ENCODE measurements around the gene GBP1. TPM values are rescaled to one million over a fixed set of nuclear protein-coding genes. Genes with fewer than 3 reads are reported as not detected.
"Not testable (repeated sequence)": the region's sequence is repeated elsewhere in the genome, so short reads cannot be mapped to it uniquely, and the experiment has no call there.

GBP1 gene
- total RNA-seq, 1 donor from 2014 or later: 17.4 TPM

DNA sequence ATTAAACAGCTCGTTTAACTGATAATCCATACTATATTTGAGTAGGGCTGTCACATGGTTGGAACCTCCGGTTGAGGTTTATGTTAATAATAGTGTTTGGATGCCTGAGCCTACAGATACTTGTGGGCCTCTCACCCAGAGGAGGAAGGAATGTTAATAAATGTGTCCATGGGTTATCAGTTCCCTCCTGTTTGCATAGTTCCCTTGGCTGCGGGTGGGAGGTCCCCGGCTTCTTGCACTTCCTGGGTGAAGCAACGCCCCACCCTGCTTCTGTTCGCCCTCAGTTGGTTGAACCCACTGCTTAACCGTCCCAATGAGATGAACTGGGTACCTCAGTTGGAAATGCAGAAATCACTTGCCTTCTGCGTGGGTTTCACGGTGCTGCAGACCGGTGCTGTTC is 23.6 kb upstream of the GBP1 start:
- H3K4me1 ChIP-seq: no peaks in the 10 kb centered on the region
- no peak for TF ChIP-seq POLR2AphosphoS5 (IDR thresholded peaks at IDR 0.05; ENCODE audit: insufficient read depth in 1 of 2, low read depth in 1 of 2)
- TF ChIP-seq POLR2A (IDR thresholded peaks at IDR 0.05): no peak
- TF ChIP-seq, protein P1, sequence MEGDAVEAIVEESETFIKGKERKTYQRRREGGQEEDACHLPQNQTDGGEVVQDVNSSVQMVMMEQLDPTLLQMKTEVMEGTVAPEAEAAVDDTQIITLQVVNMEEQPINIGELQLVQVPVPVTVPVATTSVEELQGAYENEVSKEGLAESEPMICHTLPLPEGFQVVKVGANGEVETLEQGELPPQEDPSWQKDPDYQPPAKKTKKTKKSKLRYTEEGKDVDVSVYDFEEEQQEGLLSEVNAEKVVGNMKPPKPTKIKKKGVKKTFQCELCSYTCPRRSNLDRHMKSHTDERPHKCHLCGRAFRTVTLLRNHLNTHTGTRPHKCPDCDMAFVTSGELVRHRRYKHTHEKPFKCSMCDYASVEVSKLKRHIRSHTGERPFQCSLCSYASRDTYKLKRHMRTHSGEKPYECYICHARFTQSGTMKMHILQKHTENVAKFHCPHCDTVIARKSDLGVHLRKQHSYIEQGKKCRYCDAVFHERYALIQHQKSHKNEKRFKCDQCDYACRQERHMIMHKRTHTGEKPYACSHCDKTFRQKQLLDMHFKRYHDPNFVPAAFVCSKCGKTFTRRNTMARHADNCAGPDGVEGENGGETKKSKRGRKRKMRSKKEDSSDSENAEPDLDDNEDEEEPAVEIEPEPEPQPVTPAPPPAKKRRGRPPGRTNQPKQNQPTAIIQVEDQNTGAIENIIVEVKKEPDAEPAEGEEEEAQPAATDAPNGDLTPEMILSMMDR (IDR thresholded peaks at IDR 0.05): no peak
- no peaks in the 10 kb centered on the region for H3K36me3 ChIP-seq
- H3K27ac ChIP-seq: no peak overlapping the region
- H3K4me3 ChIP-seq: no peak overlapping the region
- no peaks in the 10 kb centered on the region for H3K27me3 ChIP-seq
- no peak for DNase-seq (ENCODE audit: extremely low spot score in 2 of 2)
- intact Hi-C loops (cut with DNase I): no loop called here
- no peaks in the 10 kb centered on the region for H3K9me3 ChIP-seq

DNA sequence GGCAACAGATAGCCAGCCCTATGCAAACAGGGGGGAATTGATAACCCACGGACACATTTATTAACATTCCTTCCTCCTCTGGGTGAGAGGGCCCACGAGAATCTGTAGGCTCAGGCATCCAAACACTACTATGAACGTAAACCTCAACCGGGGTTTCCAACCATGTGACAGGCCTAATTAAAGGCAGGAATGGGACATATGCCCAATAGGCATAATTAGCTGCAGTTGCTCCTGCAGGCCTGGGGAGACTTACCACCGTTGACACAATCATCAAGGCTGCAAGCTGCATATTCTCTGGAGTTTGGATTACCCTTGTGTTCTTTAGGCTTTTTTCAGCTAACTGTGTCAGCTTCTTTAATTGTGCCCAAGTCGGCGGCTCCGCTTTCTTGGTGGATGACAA is 22.2 kb upstream of the GBP1 start:
- Histone ChIP-seq H3K36me3 (no peaks in the 10 kb centered on the region), H3K27me3 (no peaks in the 10 kb centered on the region), H3K9me3 (no peaks in the 10 kb centered on the region), H3K4me3 (no peak overlapping the region), H3K4me1 (no peaks in the 10 kb centered on the region), H3K27ac (no peak overlapping the region)
- no peak for DNase-seq (ENCODE audit: extremely low spot score in 2 of 2)
- no peak for TF ChIP-seq POLR2AphosphoS5 (IDR thresholded peaks at IDR 0.05; ENCODE audit: insufficient read depth in 1 of 2, low read depth in 1 of 2)
- no peak for TF ChIP-seq POLR2A (IDR thresholded peaks at IDR 0.05)
- TF ChIP-seq, protein P1 (IDR thresholded peaks at IDR 0.05): no peak
- intact Hi-C loops (cut with DNase I): no loop called here

DNA sequence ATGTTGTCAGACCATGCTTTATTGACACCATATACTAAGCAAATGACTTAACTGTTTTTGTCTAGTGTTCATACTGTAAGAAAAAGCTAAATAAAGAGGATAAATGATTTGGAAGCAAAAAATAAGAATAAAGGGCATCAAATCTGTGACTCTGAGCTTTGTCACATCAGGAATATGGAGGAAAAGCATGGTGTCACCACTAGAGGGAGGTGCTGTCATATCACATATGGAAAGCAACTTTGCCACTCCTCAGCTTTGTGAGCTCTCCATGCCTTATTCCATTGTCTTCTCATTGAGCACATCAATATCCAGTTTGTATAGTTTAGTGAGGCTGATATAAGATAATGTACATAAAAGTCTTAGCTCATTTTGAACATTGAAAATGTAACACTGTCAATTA is 20.8 kb upstream of the GBP1 start:
- Histone ChIP-seq H3K4me1 (no peaks in the 10 kb centered on the region), H3K9me3 (no peaks in the 10 kb centered on the region), H3K27me3 (no peaks in the 10 kb centered on the region), H3K27ac (no peak overlapping the region), H3K4me3 (no peak overlapping the region), H3K36me3 (no peaks in the 10 kb centered on the region)
- intact Hi-C loops (cut with DNase I): no loop called here
- TF ChIP-seq, protein P1 (IDR thresholded peaks at IDR 0.05): peak; percentile 33 to 67 (median 66)
- no peak for TF ChIP-seq POLR2AphosphoS5 (IDR thresholded peaks at IDR 0.05; ENCODE audit: insufficient read depth in 1 of 2, low read depth in 1 of 2)
- no peak for DNase-seq (ENCODE audit: extremely low spot score in 2 of 2)

DNA sequence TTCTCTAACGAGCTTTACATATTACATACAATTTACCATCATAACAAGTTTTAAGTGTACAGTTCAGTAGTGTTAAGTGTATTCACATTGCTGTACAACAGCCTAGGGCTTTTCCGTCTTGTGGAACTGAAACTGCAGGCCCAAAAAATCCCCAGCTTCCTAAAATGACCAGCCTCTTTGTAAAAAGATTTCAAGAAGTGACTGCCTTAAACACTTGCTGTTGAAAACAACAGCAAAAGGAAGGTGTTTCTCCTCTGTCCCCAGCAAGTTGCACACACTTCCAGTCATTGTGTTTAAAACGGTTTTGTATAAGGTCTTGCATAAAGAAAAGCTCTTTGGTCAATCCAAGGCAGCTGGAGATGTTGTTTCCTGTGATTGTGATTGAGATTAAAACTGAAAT is 16.0 kb upstream of the GBP1 start:
- H3K27me3 ChIP-seq: no peaks in the 10 kb centered on the region
- H3K27ac ChIP-seq: no peak overlapping the region
- no peak overlapping the region for H3K4me3 ChIP-seq
- H3K9me3 ChIP-seq: no peaks in the 10 kb centered on the region
- H3K36me3 ChIP-seq: no peaks in the 10 kb centered on the region
- H3K4me1 ChIP-seq: no peaks in the 10 kb centered on the region
- DNase-seq (ENCODE audit: extremely low spot score in 2 of 2): no peak
- TF ChIP-seq POLR2A (IDR thresholded peaks at IDR 0.05) (no peak), POLR2AphosphoS5 (IDR thresholded peaks at IDR 0.05; ENCODE audit: insufficient read depth in 1 of 2, low read depth in 1 of 2) (no peak)
- TF ChIP-seq, protein P1 (IDR thresholded peaks at IDR 0.05): no peak
- intact Hi-C loops (cut with DNase I): no loop called here

DNA sequence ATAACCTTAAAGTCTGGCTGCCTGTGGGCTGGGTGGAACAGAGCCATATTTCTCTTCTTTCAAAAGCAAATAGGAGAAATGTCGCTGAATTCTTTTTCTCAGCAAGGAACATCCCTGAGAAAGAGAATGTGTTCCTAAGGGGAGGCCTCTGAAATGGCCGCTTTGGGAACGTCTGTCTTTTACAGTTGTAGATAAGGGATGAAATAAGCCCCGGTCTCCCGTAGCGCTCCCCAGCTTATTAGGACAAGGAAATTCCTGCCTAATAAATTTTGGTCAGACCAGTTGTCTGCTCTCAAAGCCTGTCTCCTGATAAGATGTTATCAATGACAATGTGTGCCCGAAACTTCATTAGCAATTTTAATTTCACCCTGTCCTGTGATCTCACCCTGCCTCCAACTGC is 15.1 kb upstream of the GBP1 start:
- H3K27ac ChIP-seq; intact Hi-C loops (cut with DNase I); H3K4me3 ChIP-seq; H3K4me1 ChIP-seq; H3K9me3 ChIP-seq; H3K27me3 ChIP-seq; DNase-seq (ENCODE audit: extremely low spot score in 2 of 2); H3K36me3 ChIP-seq: not testable (repeated sequence)

DNA sequence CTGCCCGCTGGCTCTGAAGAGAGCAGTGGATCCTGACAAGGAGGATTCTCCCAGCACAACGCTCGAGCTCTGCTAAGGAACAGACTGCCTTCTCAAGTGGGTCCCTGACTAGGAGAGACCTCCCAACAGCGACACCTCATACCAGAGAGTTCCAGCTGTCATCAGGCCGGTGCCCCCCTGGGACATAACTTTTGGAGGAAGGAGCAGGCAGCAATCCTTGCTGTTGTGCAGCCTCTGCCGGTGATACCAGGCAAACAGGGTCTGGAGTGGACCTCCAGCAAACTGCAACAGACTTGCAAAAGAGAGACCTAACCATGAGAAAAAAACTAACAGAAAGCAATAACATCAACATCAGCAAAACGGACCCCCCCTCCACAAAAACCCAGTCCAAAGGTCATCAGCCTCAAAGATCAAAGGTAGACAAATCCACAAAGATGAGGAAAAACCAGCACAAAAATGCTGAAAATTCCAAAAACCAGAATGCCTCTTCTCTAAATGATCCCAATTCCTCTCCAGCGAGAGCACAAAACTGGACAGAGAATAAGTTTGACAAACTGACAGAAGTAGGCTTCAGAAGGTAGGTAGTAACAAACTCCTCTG is 7.6 kb upstream of the GBP1 start:
- H3K9me3 ChIP-seq; H3K4me3 ChIP-seq; H3K36me3 ChIP-seq; H3K27ac ChIP-seq; intact Hi-C loops (cut with DNase I); H3K27me3 ChIP-seq; H3K4me1 ChIP-seq; DNase-seq (ENCODE audit: extremely low spot score in 2 of 2): not testable (repeated sequence)
